Left lung (tissue), 10 donors: Measurements from ENCODE around the gene CPXM2. TPM values are rescaled to one million over a fixed set of nuclear protein-coding genes. Genes with fewer than 3 reads are reported as not detected.

ENCODE experiments used
- ATAC-seq: fragments of 200-7000 bp; cut with Tn5 transposase; one replicate; pipeline ENCODE4 v1.9.1; 2020; ENCODE audit warnings: moderate library complexity
- DNase-seq, 4 donors: peaks; one replicate each; pipeline ENCODE4 v3.0.0-alpha.2; 2013 to 2020
- H3K27ac ChIP-seq, 2 donors: fragments of 200-600 bp; sonication (generic) in 1 of 2; one replicate each; pipeline versions ENCODE4 v1.5.0 to v1.8.0; 2020 to 2021
- H3K27me3 ChIP-seq, 2 donors: fragments of 200-600 bp; sonication (generic) in 1 of 2; one replicate each; pipeline versions ENCODE4 v1.5.0 to v1.8.0; 2020 to 2021
- H3K36me3 ChIP-seq, 2 donors: fragments of 200-600 bp; sonication (generic) in 1 of 2; one replicate each; pipeline versions ENCODE4 v1.5.0 to v1.8.0; 2020 to 2021
- H3K4me1 ChIP-seq, 2 donors: fragments of 200-600 bp; one replicate each; pipeline ENCODE4 v1.8.0; 2021
- H3K4me3 ChIP-seq, 2 donors: fragments of 200-600 bp; sonication (generic) in 1 of 2; one replicate each; pipeline versions ENCODE4 v1.5.0 to v1.8.0; 2020 to 2021; ENCODE audit warnings: mild to moderate bottlenecking in 1 of 2
- H3K9me3 ChIP-seq, 2 donors: fragments of 200-600 bp; sonication (generic) in 1 of 2; one replicate each; pipeline versions ENCODE4 v1.5.0 to v1.8.0; 2020 to 2021
- intact Hi-C, 2 donors: fragments of 100-400 bp; cut with DNase I; formaldehyde crosslinking; loops; one replicate each; pipeline versions ENCODE4 v1.11.2 to v1.14.2; 2022
- polyA plus RNA-seq, 6 donors: library from polyadenylated mRNA; unstranded; fragments of 120-200 nt; gene quantifications; one replicate each; pipeline ENCODE4 v1.2.1, GENCODE V29; 2013; ENCODE audit not compliant: insufficient read length in 6 of 6
- total RNA-seq, 2 donors: library from RNA; stranded (reverse); fragmentation: NEBNext Ultra II Directional; extraction: Animal tissue kit (Norgen Biotek cat#: 25700); gene quantifications; one replicate each; pipeline ENCODE4 v1.2.1, GENCODE V29; 2021
- TF ChIP-seq, protein P1 (sequence below), 2 donors: fragments of 200-600 bp; sonication (generic) in 1 of 2; IDR thresholded peaks; one replicate each; pipeline versions ENCODE4 v1.5.0 to v1.8.0; 2021; ENCODE audit warnings: antibody characterized with exemption in 2 of 2
- donor health status: DM: no; HTN: yes; CAD: no.
- donor health status: DM: no; HTN: no; CAD: no.

CPXM2 gene
- total and polyA plus RNA-seq, 8 donors = 1.5 to 6.5 (median 2.6) TPM

DNA sequence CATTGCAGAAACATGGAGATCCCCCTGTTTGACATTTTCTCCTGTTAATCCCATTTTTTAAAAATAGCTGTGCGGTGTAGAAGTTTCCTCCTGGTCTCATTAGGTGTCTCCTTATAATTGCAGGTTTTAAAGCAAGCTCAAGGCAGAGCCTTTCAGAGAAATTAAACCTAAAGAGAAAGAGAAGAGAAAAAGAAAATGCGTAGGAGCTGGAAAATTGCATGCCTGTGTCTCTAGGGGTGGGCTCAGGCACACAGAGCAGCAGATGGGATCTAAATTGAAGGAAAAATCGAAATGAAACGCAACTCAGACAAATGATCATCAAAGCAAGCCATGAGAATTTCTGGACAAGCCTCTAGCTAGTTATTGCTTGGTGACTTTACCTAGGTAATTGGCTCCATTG, 185.4 kb downstream of the CPXM2 start:
- H3K9me3 ChIP-seq = no peaks in the 10 kb centered on the region
- H3K36me3 ChIP-seq = no peaks in the 10 kb centered on the region
- no peak overlapping the region for H3K4me3 ChIP-seq
- peaks cover 0 to 32% of the 10 kb centered on the region in 2 donors for H3K27me3 ChIP-seq
- H3K4me1 ChIP-seq = no peaks in the 10 kb centered on the region
- ATAC-seq (no peak), DNase-seq (no peak)
- no peak overlapping the region for H3K27ac ChIP-seq
- TF ChIP-seq, protein P1, sequence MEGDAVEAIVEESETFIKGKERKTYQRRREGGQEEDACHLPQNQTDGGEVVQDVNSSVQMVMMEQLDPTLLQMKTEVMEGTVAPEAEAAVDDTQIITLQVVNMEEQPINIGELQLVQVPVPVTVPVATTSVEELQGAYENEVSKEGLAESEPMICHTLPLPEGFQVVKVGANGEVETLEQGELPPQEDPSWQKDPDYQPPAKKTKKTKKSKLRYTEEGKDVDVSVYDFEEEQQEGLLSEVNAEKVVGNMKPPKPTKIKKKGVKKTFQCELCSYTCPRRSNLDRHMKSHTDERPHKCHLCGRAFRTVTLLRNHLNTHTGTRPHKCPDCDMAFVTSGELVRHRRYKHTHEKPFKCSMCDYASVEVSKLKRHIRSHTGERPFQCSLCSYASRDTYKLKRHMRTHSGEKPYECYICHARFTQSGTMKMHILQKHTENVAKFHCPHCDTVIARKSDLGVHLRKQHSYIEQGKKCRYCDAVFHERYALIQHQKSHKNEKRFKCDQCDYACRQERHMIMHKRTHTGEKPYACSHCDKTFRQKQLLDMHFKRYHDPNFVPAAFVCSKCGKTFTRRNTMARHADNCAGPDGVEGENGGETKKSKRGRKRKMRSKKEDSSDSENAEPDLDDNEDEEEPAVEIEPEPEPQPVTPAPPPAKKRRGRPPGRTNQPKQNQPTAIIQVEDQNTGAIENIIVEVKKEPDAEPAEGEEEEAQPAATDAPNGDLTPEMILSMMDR (IDR thresholded peaks at IDR 0.05) = no peak
- intact Hi-C loops = no loop called here

DNA sequence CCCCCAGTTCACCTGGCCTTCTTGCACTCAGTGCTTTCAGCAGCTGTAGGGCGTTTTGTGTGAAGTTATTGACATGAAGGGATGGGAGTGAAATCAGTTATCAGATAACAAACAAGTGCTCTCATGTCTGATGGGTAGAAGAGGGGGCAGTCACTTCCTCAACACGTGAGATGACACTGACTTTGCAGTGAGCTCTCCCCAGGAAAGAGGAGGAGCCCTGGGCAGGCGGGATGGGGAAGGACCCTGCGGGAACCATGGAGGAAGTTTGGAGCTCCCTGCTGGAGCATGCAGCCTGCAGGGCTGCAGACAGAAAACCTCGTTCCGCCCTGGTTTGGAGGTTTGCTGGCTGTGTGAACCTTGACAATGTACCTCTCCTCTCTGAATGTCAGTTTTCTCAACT, 186.8 kb downstream of the CPXM2 start:
- DNase-seq = no peak
- H3K4me3 ChIP-seq = no peak overlapping the region
- TF ChIP-seq, protein P1 (IDR thresholded peaks at IDR 0.05) = no peak
- no peaks in the 10 kb centered on the region for H3K9me3 ChIP-seq
- H3K4me1 ChIP-seq = no peaks in the 10 kb centered on the region
- peaks cover 0 to 32% of the 10 kb centered on the region in 2 donors for H3K27me3 ChIP-seq
- no peak for ATAC-seq
- H3K27ac ChIP-seq = no peak overlapping the region
- intact Hi-C loops = no loop called here
- H3K36me3 ChIP-seq = no peaks in the 10 kb centered on the region

DNA sequence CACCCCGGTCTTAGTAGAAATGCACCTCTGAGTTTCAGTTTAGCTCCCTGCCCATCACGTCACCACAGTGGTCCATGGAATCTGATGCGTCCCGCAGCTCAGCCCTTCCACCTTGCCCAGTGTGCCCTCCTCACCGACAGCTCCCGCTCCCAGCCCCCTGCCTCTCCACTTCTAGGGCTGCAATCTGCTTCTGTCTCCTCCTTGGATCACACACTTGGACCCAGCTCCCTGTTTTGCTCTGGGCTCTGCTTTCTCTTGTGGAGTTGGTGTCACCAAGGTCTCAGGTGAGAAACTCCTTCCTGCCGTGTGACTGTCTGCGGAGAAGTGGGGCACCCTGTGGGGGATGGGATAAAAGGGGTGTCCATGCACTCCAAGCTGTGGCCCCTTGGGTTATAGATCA, 187.5 kb downstream of the CPXM2 start:
- H3K4me1 ChIP-seq = no peaks in the 10 kb centered on the region
- no peaks in the 10 kb centered on the region for H3K36me3 ChIP-seq
- no peak overlapping the region for H3K27ac ChIP-seq
- H3K27me3 ChIP-seq = peaks cover 0 to 32% of the 10 kb centered on the region in 2 donors
- intact Hi-C loops = no loop called here
- no peaks in the 10 kb centered on the region for H3K9me3 ChIP-seq
- ATAC-seq = no peak
- DNase-seq = no peak
- TF ChIP-seq, protein P1 (IDR thresholded peaks at IDR 0.05) = no peak
- H3K4me3 ChIP-seq = no peak overlapping the region

DNA sequence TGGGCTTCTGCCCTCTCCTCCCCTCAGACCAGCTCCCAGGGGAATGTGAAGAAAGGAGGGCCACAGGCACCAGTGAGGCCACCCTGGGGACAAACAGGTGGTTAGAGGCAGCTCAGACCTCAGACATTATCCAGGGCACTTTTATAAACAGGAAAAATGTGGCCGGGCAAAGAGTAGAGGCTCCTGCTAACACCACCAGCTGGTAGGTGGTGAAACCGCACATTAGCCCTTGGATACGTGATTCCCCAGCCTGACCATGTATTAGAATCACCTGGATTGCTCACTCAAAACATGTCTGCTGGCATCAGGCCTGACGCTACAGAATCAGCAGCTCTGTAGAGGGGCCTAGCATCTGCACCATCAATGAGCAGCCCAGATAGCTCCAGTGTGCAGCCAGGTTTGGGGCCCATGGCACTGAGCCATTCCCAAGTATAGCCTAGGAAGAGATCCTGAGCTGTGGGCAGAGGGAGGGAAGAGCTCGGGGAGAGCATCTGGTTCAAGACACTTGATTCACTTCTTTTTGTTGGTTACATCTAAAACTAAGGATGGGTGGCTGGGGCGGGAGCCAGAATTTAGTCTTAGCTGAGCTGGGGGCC, 188.3 kb downstream of the CPXM2 start:
- Histone ChIP-seq H3K27me3 (peaks cover 0 to 32% of the 10 kb centered on the region in 2 donors), H3K4me3 (no peak overlapping the region), H3K36me3 (no peaks in the 10 kb centered on the region), H3K4me1 (no peaks in the 10 kb centered on the region), H3K27ac (no peak overlapping the region), H3K9me3 (no peaks in the 10 kb centered on the region)
- DNase-seq (no peak), ATAC-seq (no peak)
- intact Hi-C loops = no loop called here
- TF ChIP-seq, protein P1 (IDR thresholded peaks at IDR 0.05) = no peak

Other genes starting within 250 kb of the CPXM2 start
- not detected for gene GPR26, start 225.5 kb downstream of the CPXM2 start, total RNA-seq
- under 1 TPM in 1 of 6 donors, not detected in 5; 0.01 TPM for gene GPR26, start 225.5 kb downstream of the CPXM2 start, polyA plus RNA-seq
- gene CHST15, start 201.8 kb upstream of the CPXM2 start, total RNA-seq = 10 to 100 TPM; 30.3 to 53.3 TPM
- 10 to 100 TPM; 13.7 to 17.5 (median 16.3) TPM for gene CHST15, start 201.8 kb upstream of the CPXM2 start, polyA plus RNA-seq